K562 (cell line): Measurements from ENCODE around the gene CFAP251. TPM values are rescaled to one million over a fixed set of nuclear protein-coding genes. Genes with fewer than 3 reads are reported as not detected.
A peak's percentile ranks its signal among the peaks of the same experiment; 100 is the strongest.

Experiments
- CEBPB ChIP-seq: fragments of 450-650 bp; IDR thresholded peaks from 2 replicates; pipeline ENCODE4 v1.6.1; 2016; ENCODE audit warnings: missing genetic modification characterization, missing compliant biosample characterization
- ETS1 ChIP-seq: conservative IDR thresholded peaks from 2 replicates; pipeline ENCODE4 v1.6.1; 2011; ENCODE audit warnings: low read depth, mild to moderate bottlenecking, low read length; ENCODE audit not compliant: control insufficient read depth
- ETS2 ChIP-seq: IDR thresholded peaks from 2 replicates; pipeline ENCODE4 v1.6.1; 2016; ENCODE audit warnings: borderline replicate concordance, missing genetic modification characterization, mild to moderate bottlenecking, moderate library complexity, missing compliant biosample characterization; ENCODE audit not compliant: poor library complexity, severe bottlenecking
- IRF1 ChIP-seq: sonication (generic); formaldehyde crosslinking; IDR thresholded peaks from 2 replicates; pipeline ENCODE4 v1.8.0; 2022; ENCODE audit warnings: missing genetic modification reagents, mild to moderate bottlenecking, borderline replicate concordance
- KAT8 ChIP-seq: fragments of 450-650 bp; IDR thresholded peaks from 2 replicates; pipeline ENCODE4 v1.6.1; 2016; ENCODE audit warnings: low read depth, mild to moderate bottlenecking
- LARP7 ChIP-seq: fragments of 450-650 bp; IDR thresholded peaks from 2 replicates; pipeline ENCODE4 v1.6.1; 2016
- MAFF ChIP-seq: IDR thresholded peaks from 2 replicates; pipeline ENCODE4 v1.6.1; 2012; ENCODE audit warnings: low read length, improper control_type of control experiment
- MEIS2 ChIP-seq: fragments of 450-650 bp; IDR thresholded peaks from 2 replicates; pipeline ENCODE4 v1.6.1; 2014; ENCODE audit warnings: mild to moderate bottlenecking; ENCODE audit not compliant: partially characterized antibody
- MTA1 ChIP-seq: fragments of 450-650 bp; IDR thresholded peaks from 2 replicates; pipeline ENCODE4 v1.6.1; 2017; ENCODE audit warnings: borderline replicate concordance
- MXI1 ChIP-seq: IDR thresholded peaks from 2 replicates; pipeline ENCODE4 v1.6.1; 2011; ENCODE audit warnings: low read depth, mild to moderate bottlenecking, improper control_type of control experiment, low read length
- NBN ChIP-seq: fragments of 450-650 bp; IDR thresholded peaks from 2 replicates; pipeline ENCODE4 v1.6.1; 2016; ENCODE audit warnings: low read depth, mild to moderate bottlenecking
- POLR2B ChIP-seq: fragments of 450-650 bp; IDR thresholded peaks from 2 replicates; pipeline ENCODE4 v1.6.1; 2018; ENCODE audit warnings: low read depth; ENCODE audit not compliant: partially characterized antibody
- RB1 ChIP-seq: fragments of 450-650 bp; IDR thresholded peaks from 2 replicates; pipeline ENCODE4 v1.6.1; 2017; ENCODE audit warnings: low read depth, mild to moderate bottlenecking
- RFX7 ChIP-seq: fragments of 250-450 bp; sonication (Bioruptor Pico); IDR thresholded peaks from 2 replicates; pipeline ENCODE4 v1.5.1; 2021; ENCODE audit warnings: mild to moderate bottlenecking
- SPI1 ChIP-seq: IDR thresholded peaks from 2 replicates; pipeline ENCODE4 v1.6.1; 2011; ENCODE audit warnings: low read depth, low read length, control low read depth, borderline replicate concordance
- XRCC3 ChIP-seq: fragments of 450-650 bp; IDR thresholded peaks from 2 replicates; pipeline ENCODE4 v1.6.1; 2017; ENCODE audit warnings: mild to moderate bottlenecking, moderate library complexity
- ZBTB1 ChIP-seq: sonication (generic); formaldehyde crosslinking; IDR thresholded peaks from 2 replicates; pipeline ENCODE4 v1.8.1; 2023; ENCODE audit warnings: missing genetic modification reagents, low read depth, mild to moderate bottlenecking, borderline replicate concordance
- ZBTB26 ChIP-seq: fragments of 450-650 bp; formaldehyde crosslinking; IDR thresholded peaks from 2 replicates; pipeline ENCODE4 v1.4.0; 2022; ENCODE audit warnings: missing genetic modification characterization
- ZBTB7A ChIP-seq: IDR thresholded peaks from 2 replicates; pipeline ENCODE4 v1.6.1; 2011; ENCODE audit warnings: low read depth, mild to moderate bottlenecking, low read length, moderate library complexity, borderline replicate concordance; ENCODE audit not compliant: control insufficient read depth
- ZEB2 ChIP-seq: fragments of 450-650 bp; IDR thresholded peaks from 2 replicates; pipeline ENCODE4 v1.6.1; 2016
- ZNF133 ChIP-seq: fragments of 250-450 bp; sonication (Bioruptor Pico); IDR thresholded peaks from 2 replicates; pipeline ENCODE4 v1.4.0; 2020; ENCODE audit warnings: mild to moderate bottlenecking
- ZNF232 ChIP-seq: sonication (generic); formaldehyde crosslinking; IDR thresholded peaks from 2 replicates; pipeline ENCODE4 v1.8.0; 2022; ENCODE audit warnings: mild to moderate bottlenecking, missing genetic modification reagents
- ZNF263 ChIP-seq: sonication (generic); formaldehyde crosslinking; IDR thresholded peaks from 2 replicates; pipeline ENCODE4 v1.8.0; 2022; ENCODE audit warnings: mild to moderate bottlenecking, missing genetic modification reagents, borderline replicate concordance
- ZNF3 ChIP-seq: fragments of 250-450 bp; sonication (Bioruptor Pico); IDR thresholded peaks from 2 replicates; pipeline ENCODE4 v1.5.0; 2021; ENCODE audit warnings: mild to moderate bottlenecking, moderate library complexity
- ZNF395 ChIP-seq: fragments of 200-800 bp; sonication (Bioruptor generic); IDR thresholded peaks from 2 replicates; pipeline ENCODE4 v1.6.1; 2017; ENCODE audit warnings: missing genetic modification characterization, missing compliant biosample characterization
- ZNF444 ChIP-seq: fragments of 250-450 bp; sonication (Bioruptor Pico); IDR thresholded peaks from 2 replicates; pipeline ENCODE4 v1.4.0; 2020; ENCODE audit warnings: mild to moderate bottlenecking, moderate library complexity
- ZNF583 ChIP-seq: fragments of 250-450 bp; sonication (Bioruptor Pico); IDR thresholded peaks from 2 replicates; pipeline ENCODE4 v1.4.0; 2020
- polyA plus RNA-seq, 8 experiments: library from polyadenylated mRNA; depleted of rRNA in 4 of 8; stranded (reverse) in 5 of 8; unstranded in 3 of 8; fragments of >200 nt; fragmentation: Nextera tagmentation in 2 of 8; fragmentation: Illumina TruSeq in 1 of 8; extraction: Ambion mirVana in 2 of 8; extraction: Trizol in 1 of 8; gene quantifications; 2 replicates each; pipeline versions ENCODE4 v1.2.1 to v1.2.3, GENCODE V29; 2011 to 2014; ENCODE audit warnings: inconsistent platforms in 1 of 8, missing spikeins in 1 of 8
- total RNA-seq, 7 experiments: library from RNA; depleted of rRNA in 6 of 7; stranded (reverse); fragments of >200 nt in 6 of 7; fragmentation: Illumina TruSeq in 2 of 7; extraction: Trizol in 2 of 7; gene quantifications; 2 replicates each; pipeline versions ENCODE4 v1.2.1 to v1.2.3, GENCODE V29; 2011 to 2021; ENCODE audit warnings: low replicate concordance in 1 of 7

The CFAP251 gene
- total and polyA plus RNA-seq, 9 of the 15 experiments (the other 6 are each of a cell fraction or from before 2014, with no cell fraction given): 16.6 to 31.0 (median 19.1) TPM

GRCh38 chr12:122023339-122024131, 105.1 kb downstream of the CFAP251 start (continued):
- TF ChIP-seq SPI1 (no peak), POLR2B (no peak), ZNF395 (CRISPR knock-in tag) (no peak), MAFF (no peak), MEIS2 (no peak), RB1 (peak; percentile 5; the same call in 1 of the 2 replicates), MXI1 (peak; percentile 79), RFX7 (CRISPR knock-in tag) (no peak), ZEB2 (no peak), ZNF263 (peak; percentile 49; the same call in 1 of the 2 replicates), XRCC3 (no peak), ZBTB7A (no peak), ZNF133 (no peak), NBN (no peak), CEBPB (tag) (peak; percentile 55), MTA1 (no peak), ZNF3 (CRISPR knock-in tag) (no peak), IRF1 (CRISPR knock-in tag) (no peak), ZNF444 (CRISPR knock-in tag) (no peak), ETS2 (tag) (no peak), ETS1 (peak; percentile 18), LARP7 (no peak), ZBTB1 (no peak), ZNF583 (no peak), ZNF232 (CRISPR knock-in tag) (no peak), KAT8 (no peak), ZBTB26 (CRISPR knock-in tag) (no peak)
